UCSD-AML1 (cell line): ENCODE data around the gene NTN4.
"Not testable (repeated sequence)": the region's sequence is repeated elsewhere in the genome, so short reads cannot be mapped to it uniquely, and the experiment has no call there.

Experiments used
- DNase-seq: peaks from one replicate; lab custom pipeline; 2025; ENCODE audit not compliant: unreplicated experiment; lab: John Stamatoyannopoulos, UW

Gene NTN4

GRCh38 chr12:95796982-95797289 is 6.4 kb upstream of the NTN4 start:
- no peak for DNase-seq

- DNase-seq, result no peak
These were observed 5.8 kb upstream of the NTN4 start for GRCh38 chr12:95796225-95796981.

- no peak for DNase-seq
These were observed 619 bp upstream of the NTN4 start for GRCh38 chr12:95790917-95791849.

- no peak for DNase-seq
These were observed 1.2 kb downstream of the NTN4 start for GRCh38 chr12:95789126-95790032.

- no peak for DNase-seq
These were observed 1.9 kb downstream of the NTN4 start for GRCh38 chr12:95788637-95789036.

- no peak for DNase-seq
These were observed 3.2 kb downstream of the NTN4 start for GRCh38 chr12:95787274-95787818.

- no peak for DNase-seq
These were observed 5.6 kb downstream of the NTN4 start for GRCh38 chr12:95784915-95785314.

- no peak for DNase-seq
These were observed 6.3 kb downstream of the NTN4 start for GRCh38 chr12:95784286-95784685.

- DNase-seq, result not testable (repeated sequence)
These were observed 15.1 kb downstream of the NTN4 start for GRCh38 chr12:95775466-95775865.

GRCh38 chr12:95774311-95775045 is 16.1 kb downstream of the NTN4 start:
- no peak for DNase-seq

GRCh38 chr12:95773320-95773719 is 17.2 kb downstream of the NTN4 start:
- DNase-seq, result no peak

GRCh38 chr12:95767703-95768102 is 22.9 kb downstream of the NTN4 start:
- no peak for DNase-seq

- DNase-seq, result no peak
These were observed 24.1 kb downstream of the NTN4 start for GRCh38 chr12:95766356-95767019.

- no peak for DNase-seq
These were observed 25.7 kb downstream of the NTN4 start for GRCh38 chr12:95764848-95765247.

- DNase-seq, result no peak
These were observed 26.7 kb downstream of the NTN4 start for GRCh38 chr12:95763809-95764253.

- no peak for DNase-seq
These were observed 28.3 kb downstream of the NTN4 start for GRCh38 chr12:95762123-95762785.

GRCh38 chr12:95760371-95760770 is 30.2 kb downstream of the NTN4 start:
- DNase-seq, result no peak

GRCh38 chr12:95759718-95760117 is 30.8 kb downstream of the NTN4 start:
- DNase-seq, result no peak

GRCh38 chr12:95759039-95759438 is 31.5 kb downstream of the NTN4 start:
- DNase-seq, result no peak
